ENCODE results near the gene RDH11. TPM values are rescaled to one million over a fixed set of nuclear protein-coding genes. Genes with fewer than 3 reads are reported as not detected.

The RDH11 gene
- total and polyA plus RNA-seq, 2 donors from 2014 or later, result 66.9 to 124 TPM

GRCh38 chr14:67690011-67690410 lies 5.6 kb downstream of the RDH11 start:
- peaks cover 3 to 46% (median 31%) of the 10 kb centered on the region in 3 donors for H3K36me3 ChIP-seq (ENCODE audit: control insufficient read depth in 2 of 3, insufficient read depth in 3 of 3, low read length in 3 of 3)
- no peak overlapping the region for H3K27ac ChIP-seq (ENCODE audit: low read depth in 2 of 2, low read length in 2 of 2)
- TF ChIP-seq CTCF (IDR thresholded peaks at IDR 0.05; ENCODE audit: borderline replicate concordance, extremely low read depth, insufficient read depth), result no peak
- no peak overlapping the region for H3K4me3 ChIP-seq (ENCODE audit: low read length in 3 of 3)
- no peak for FAIRE-seq
- no peaks in the 10 kb centered on the region for H3K9me3 ChIP-seq (ENCODE audit: control insufficient read depth in 2 of 3, insufficient read depth in 1 of 3, low read length in 3 of 3)
- no peaks in the 10 kb centered on the region for H3K27me3 ChIP-seq (ENCODE audit: control insufficient read depth, insufficient read depth, low read length)
- H3K4me1 ChIP-seq (ENCODE audit: control insufficient read depth in 2 of 3, insufficient read depth in 2 of 3, low read depth in 1 of 3, low read length in 3 of 3), result peaks cover 0 to 3% (median 3%) of the 10 kb centered on the region in 3 donors
- intact Hi-C loops (cut with DNase I), result no loop called here
- no peak overlapping the region for H3K9ac ChIP-seq (ENCODE audit: low read length in 3 of 3)
- DNase-seq, result no peak

DNA sequence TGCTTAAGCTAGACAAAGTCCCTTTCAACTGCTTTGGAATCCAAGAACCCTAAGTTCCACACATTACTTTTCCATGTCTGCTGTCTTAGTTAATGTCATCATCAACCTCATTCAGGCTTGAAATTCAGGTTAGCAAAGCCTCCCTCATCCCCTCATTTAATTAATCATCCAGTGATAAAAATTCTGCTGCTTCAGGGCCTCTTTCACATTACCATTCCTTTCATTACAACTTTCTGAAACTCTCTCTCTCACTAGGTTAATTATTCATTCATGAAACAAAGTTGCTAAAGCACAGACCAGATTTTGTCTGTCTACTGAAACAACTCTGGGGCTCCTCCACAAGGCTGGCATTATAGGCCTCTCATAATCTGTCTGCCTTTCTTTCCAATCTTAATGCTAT lies 11.7 kb downstream of the RDH11 start:
- DNase-seq (peak in 2 of 5 donors; percentile 42 to 62), FAIRE-seq (peak; percentile 57)
- peak overlapping the region in 1 of 3 donors; percentile 10 for H3K9ac ChIP-seq (ENCODE audit: low read length in 3 of 3)
- no peaks in the 10 kb centered on the region for H3K9me3 ChIP-seq (ENCODE audit: control insufficient read depth in 2 of 3, insufficient read depth in 1 of 3, low read length in 3 of 3)
- H3K4me3 ChIP-seq (ENCODE audit: low read length in 3 of 3), result no peak overlapping the region
- peaks cover 6 to 25% (median 9%) of the 10 kb centered on the region in 3 donors for H3K36me3 ChIP-seq (ENCODE audit: control insufficient read depth in 2 of 3, insufficient read depth in 3 of 3, low read length in 3 of 3)
- peak overlapping the region in 1 of 2 donors; percentile 63 for H3K27ac ChIP-seq (ENCODE audit: low read depth in 2 of 2, low read length in 2 of 2)
- peaks cover 0 to 21% (median 2%) of the 10 kb centered on the region in 3 donors for H3K4me1 ChIP-seq (ENCODE audit: control insufficient read depth in 2 of 3, insufficient read depth in 2 of 3, low read depth in 1 of 3, low read length in 3 of 3)
- no peak for TF ChIP-seq CTCF (IDR thresholded peaks at IDR 0.05; ENCODE audit: borderline replicate concordance, extremely low read depth, insufficient read depth)
- H3K27me3 ChIP-seq (ENCODE audit: control insufficient read depth, insufficient read depth, low read length), result no peaks in the 10 kb centered on the region
- intact Hi-C loops (cut with DNase I), result no loop called here

DNA sequence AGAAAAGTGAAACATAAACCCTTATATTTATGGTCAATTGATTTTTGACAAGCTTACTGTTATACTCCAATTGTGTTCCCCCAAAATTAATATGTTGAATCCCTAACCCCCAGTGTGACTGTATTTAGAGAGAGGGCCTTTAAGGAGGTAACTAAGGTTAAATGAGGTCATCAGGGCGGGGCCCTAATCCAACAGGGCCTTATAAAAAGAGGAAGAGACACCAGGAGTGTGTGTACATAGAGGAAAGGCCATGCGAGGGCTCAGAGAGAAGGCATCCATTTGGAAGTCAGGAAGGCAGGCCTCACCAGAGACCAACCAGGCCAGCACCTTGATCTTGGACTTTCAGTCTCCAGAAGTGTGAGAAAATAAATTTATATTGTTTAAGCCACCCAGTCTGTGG lies 14.6 kb downstream of the RDH11 start:
- Histone ChIP-seq H3K9ac (ENCODE audit: low read length in 3 of 3) (no peak overlapping the region), H3K4me3 (ENCODE audit: low read length in 3 of 3) (no peak overlapping the region), H3K4me1 (ENCODE audit: control insufficient read depth in 2 of 3, insufficient read depth in 2 of 3, low read depth in 1 of 3, low read length in 3 of 3) (peaks cover 0 to 26% (median 6%) of the 10 kb centered on the region in 3 donors), H3K27me3 (ENCODE audit: control insufficient read depth, insufficient read depth, low read length) (no peaks in the 10 kb centered on the region), H3K9me3 (ENCODE audit: control insufficient read depth in 2 of 3, insufficient read depth in 1 of 3, low read length in 3 of 3) (no peaks in the 10 kb centered on the region), H3K27ac (ENCODE audit: low read depth in 2 of 2, low read length in 2 of 2) (no peak overlapping the region), H3K36me3 (ENCODE audit: control insufficient read depth in 2 of 3, insufficient read depth in 3 of 3, low read length in 3 of 3) (peaks cover 5 to 13% (median 6%) of the 10 kb centered on the region in 3 donors)
- TF ChIP-seq CTCF (IDR thresholded peaks at IDR 0.05; ENCODE audit: borderline replicate concordance, extremely low read depth, insufficient read depth), result no peak
- DNase-seq (no peak), FAIRE-seq (no peak)
- intact Hi-C loops (cut with DNase I), result no loop called here

DNA sequence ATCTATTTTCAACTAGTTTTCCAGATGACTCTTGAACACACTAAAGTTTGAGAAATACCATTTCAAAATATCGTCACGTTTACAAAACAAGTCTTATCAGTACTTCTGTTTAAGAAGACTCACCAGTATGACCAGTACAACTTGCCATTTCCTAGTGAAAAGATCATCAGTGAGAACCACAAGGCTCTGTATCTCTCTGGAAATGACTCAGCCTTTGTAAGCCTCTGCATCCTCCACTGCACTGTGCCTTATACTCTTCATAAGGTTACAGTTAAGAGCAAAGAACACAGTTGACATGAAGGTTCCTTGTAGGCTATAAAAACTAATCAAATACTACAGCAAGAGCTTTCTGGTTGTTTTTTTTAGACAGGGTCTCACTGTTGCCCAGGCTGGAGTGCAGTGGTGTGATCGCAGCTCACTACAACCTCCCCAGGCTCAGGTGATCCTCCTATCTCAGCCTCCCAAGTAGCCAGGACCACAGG lies 15.4 kb downstream of the RDH11 start:
- FAIRE-seq (no peak), DNase-seq (no peak)
- TF ChIP-seq CTCF (IDR thresholded peaks at IDR 0.05; ENCODE audit: borderline replicate concordance, extremely low read depth, insufficient read depth), result no peak
- peaks cover 0 to 27% (median 6%) of the 10 kb centered on the region in 3 donors for H3K4me1 ChIP-seq (ENCODE audit: control insufficient read depth in 2 of 3, insufficient read depth in 2 of 3, low read depth in 1 of 3, low read length in 3 of 3)
- peaks cover 3 to 10% (median 6%) of the 10 kb centered on the region in 3 donors for H3K36me3 ChIP-seq (ENCODE audit: control insufficient read depth in 2 of 3, insufficient read depth in 3 of 3, low read length in 3 of 3)
- no peaks in the 10 kb centered on the region for H3K27me3 ChIP-seq (ENCODE audit: control insufficient read depth, insufficient read depth, low read length)
- no peaks in the 10 kb centered on the region for H3K9me3 ChIP-seq (ENCODE audit: control insufficient read depth in 2 of 3, insufficient read depth in 1 of 3, low read length in 3 of 3)
- H3K27ac ChIP-seq (ENCODE audit: low read depth in 2 of 2, low read length in 2 of 2), result no peak overlapping the region
- intact Hi-C loops (cut with DNase I), result no loop called here
- no peak overlapping the region for H3K9ac ChIP-seq (ENCODE audit: low read length in 3 of 3)
- H3K4me3 ChIP-seq (ENCODE audit: low read length in 3 of 3), result no peak overlapping the region

All from kidney (tissue), 14 donors.